ENCODE measurements around the gene ILDR2.

Gene ILDR2

GRCh38 chr1:166948856-166949350 lies 26.4 kb downstream of the ILDR2 start:
- Mint-ChIP-seq H3K27me3 (peaks cover 11% of the 10 kb centered on the region), H3K4me3 (no peak overlapping the region), H3K36me3 (no peaks in the 10 kb centered on the region), H3K4me1 (peaks cover 32% of the 10 kb centered on the region), H3K27ac (no peak overlapping the region), H3K9me3 (no peaks in the 10 kb centered on the region)

- H3K27me3 Mint-ChIP-seq = peaks cover 11% of the 10 kb centered on the region
- H3K4me1 Mint-ChIP-seq = peaks cover 37% of the 10 kb centered on the region
Observed at GRCh38 chr1:166947398-166948043, 27.8 kb downstream of the ILDR2 start.

GRCh38 chr1:166944186-166944967 lies 31.0 kb downstream of the ILDR2 start:
- Mint-ChIP-seq H3K27me3 (peaks cover 11% of the 10 kb centered on the region), H3K9me3 (no peaks in the 10 kb centered on the region), H3K36me3 (no peaks in the 10 kb centered on the region), H3K27ac (no peak overlapping the region), H3K4me1 (peaks cover 37% of the 10 kb centered on the region), H3K4me3 (no peak overlapping the region)

More at GRCh38 chr1:166947398-166948043, 27.8 kb downstream of the ILDR2 start:
- H3K9me3 Mint-ChIP-seq = no peaks in the 10 kb centered on the region
- H3K27ac Mint-ChIP-seq = no peak overlapping the region
- H3K4me3 Mint-ChIP-seq = no peak overlapping the region
- H3K36me3 Mint-ChIP-seq = no peaks in the 10 kb centered on the region

- Mint-ChIP-seq H3K9me3 (no peaks in the 10 kb centered on the region), H3K27ac (no peak overlapping the region), H3K36me3 (no peaks in the 10 kb centered on the region), H3K27me3 (no peaks in the 10 kb centered on the region), H3K4me3 (no peak overlapping the region), H3K4me1 (peaks cover 15% of the 10 kb centered on the region)
Observed at GRCh38 chr1:166939741-166940375, 35.5 kb downstream of the ILDR2 start.

GRCh38 chr1:166937962-166938361 lies 37.4 kb downstream of the ILDR2 start:
- Mint-ChIP-seq H3K9me3 (no peaks in the 10 kb centered on the region), H3K27ac (no peak overlapping the region), H3K4me1 (peaks cover 3% of the 10 kb centered on the region), H3K4me3 (no peak overlapping the region), H3K27me3 (no peaks in the 10 kb centered on the region), H3K36me3 (no peaks in the 10 kb centered on the region)

- no peaks in the 10 kb centered on the region for H3K4me1 Mint-ChIP-seq
- H3K27me3 Mint-ChIP-seq = no peaks in the 10 kb centered on the region
Observed at GRCh38 chr1:166937329-166937728, 38.0 kb downstream of the ILDR2 start.

DNA sequence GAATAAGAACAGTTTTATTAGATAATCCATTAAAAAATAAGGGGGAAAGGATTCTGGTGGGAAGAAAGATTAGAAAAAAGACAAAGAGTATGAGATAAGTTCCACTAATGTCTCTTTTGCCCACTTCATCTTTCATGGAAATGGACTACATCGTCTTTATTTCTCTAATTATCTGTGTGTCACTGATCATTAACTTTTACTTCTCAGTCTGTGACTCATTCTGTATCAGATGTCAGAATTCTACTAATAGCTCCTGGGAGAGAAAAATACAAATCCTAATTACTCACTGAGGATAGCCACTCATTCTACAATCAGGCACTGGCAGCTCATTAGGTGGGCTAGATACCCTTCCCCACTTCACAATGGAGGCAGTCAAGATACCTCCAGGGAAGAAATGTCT lies 41.7 kb downstream of the ILDR2 start:
- no peak overlapping the region for H3K4me3 Mint-ChIP-seq
- no peak overlapping the region for H3K27ac Mint-ChIP-seq
- H3K9me3 Mint-ChIP-seq = no peaks in the 10 kb centered on the region
- no peaks in the 10 kb centered on the region for H3K36me3 Mint-ChIP-seq
- H3K27me3 Mint-ChIP-seq = no peaks in the 10 kb centered on the region
- H3K4me1 Mint-ChIP-seq = no peaks in the 10 kb centered on the region

More at GRCh38 chr1:166937329-166937728, 38.0 kb downstream of the ILDR2 start:
- Mint-ChIP-seq H3K4me3 (no peak overlapping the region), H3K9me3 (no peaks in the 10 kb centered on the region), H3K36me3 (no peaks in the 10 kb centered on the region), H3K27ac (no peak overlapping the region)

GRCh38 chr1:166933140-166933539 lies 42.2 kb downstream of the ILDR2 start:
- Mint-ChIP-seq H3K36me3 (no peaks in the 10 kb centered on the region), H3K27ac (no peak overlapping the region), H3K4me3 (no peak overlapping the region), H3K4me1 (no peaks in the 10 kb centered on the region), H3K9me3 (no peaks in the 10 kb centered on the region), H3K27me3 (no peaks in the 10 kb centered on the region)

DNA sequence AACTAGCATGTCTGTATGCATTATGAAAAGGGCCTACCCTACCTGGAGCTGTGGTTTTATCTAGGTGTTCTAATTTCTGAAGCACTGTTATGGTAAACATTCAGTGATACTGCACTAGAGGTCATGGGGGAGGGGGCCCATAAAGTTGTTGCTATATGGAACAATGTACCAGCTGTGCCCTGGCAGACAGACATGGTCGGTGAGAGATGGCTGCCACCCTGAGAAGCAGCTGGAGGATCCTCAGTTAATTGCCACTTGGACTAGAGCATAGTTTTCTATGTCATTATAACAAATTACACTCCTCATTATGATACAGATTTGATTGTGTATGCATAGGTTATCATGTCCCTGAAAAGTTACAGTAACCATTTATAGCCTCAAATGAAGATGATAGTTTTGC lies 45.4 kb downstream of the ILDR2 start:
- no peak overlapping the region for H3K4me3 Mint-ChIP-seq
- H3K27me3 Mint-ChIP-seq = no peaks in the 10 kb centered on the region
- H3K27ac Mint-ChIP-seq = no peak overlapping the region
- H3K9me3 Mint-ChIP-seq = no peaks in the 10 kb centered on the region
- no peaks in the 10 kb centered on the region for H3K4me1 Mint-ChIP-seq
- H3K36me3 Mint-ChIP-seq = no peaks in the 10 kb centered on the region

DNA sequence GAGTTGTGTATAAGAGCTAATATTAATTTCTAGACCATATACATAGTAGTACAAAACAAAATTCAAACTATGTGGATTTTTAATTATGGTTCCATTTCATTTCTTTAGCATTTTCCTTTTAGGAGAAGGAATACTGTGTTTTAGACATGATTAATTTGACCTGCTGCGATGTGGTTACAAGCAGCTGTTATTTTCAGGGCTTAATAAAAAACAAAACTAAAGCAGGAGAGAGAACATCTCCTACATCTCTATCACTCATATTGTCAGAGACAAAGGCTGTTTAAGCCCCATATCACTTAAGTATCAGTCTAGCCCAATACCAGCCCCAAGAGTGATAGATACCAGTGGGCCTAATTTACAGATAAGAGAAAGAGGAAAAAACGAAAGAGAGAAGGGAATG lies 47.6 kb downstream of the ILDR2 start:
- Mint-ChIP-seq H3K27me3 (peaks cover under 1% of the 10 kb centered on the region), H3K9me3 (no peaks in the 10 kb centered on the region), H3K36me3 (no peaks in the 10 kb centered on the region), H3K4me3 (no peak overlapping the region), H3K27ac (no peak overlapping the region), H3K4me1 (no peaks in the 10 kb centered on the region)

DNA sequence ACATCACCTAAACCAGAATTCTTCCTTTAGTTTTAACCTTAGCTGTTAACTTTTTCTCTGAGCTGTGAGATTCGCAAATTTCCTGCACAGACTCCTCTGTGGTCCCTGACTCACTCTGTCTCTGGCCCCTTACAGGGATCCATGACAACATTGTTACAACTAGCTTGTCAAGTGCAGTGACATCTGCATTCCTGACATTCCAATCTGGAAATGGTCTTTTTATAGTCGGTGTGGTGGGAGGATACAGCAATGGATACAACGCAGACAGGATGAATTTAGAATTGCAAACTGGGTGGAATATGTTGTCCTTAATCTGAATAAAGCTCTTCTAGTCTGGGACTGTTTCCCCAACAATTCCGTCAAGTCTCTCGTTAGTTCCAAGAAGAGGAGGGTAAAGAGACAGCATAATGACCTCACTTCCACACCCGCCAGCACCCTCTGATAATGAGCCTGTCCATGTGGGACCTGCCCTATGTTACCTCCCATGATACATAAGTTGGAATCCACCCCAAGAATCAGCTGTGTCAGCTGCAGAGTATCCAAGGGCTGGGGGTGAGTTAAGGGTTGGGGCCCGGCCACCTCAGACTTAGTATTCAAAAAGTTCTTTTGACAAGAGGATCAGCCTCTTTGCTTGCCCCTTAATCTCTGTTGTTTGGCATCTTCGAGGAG lies 49.4 kb downstream of the ILDR2 start:
- H3K36me3 Mint-ChIP-seq = no peaks in the 10 kb centered on the region
- peaks cover 11% of the 10 kb centered on the region for H3K27me3 Mint-ChIP-seq
- no peaks in the 10 kb centered on the region for H3K4me1 Mint-ChIP-seq
- H3K27ac Mint-ChIP-seq = no peak overlapping the region
- no peaks in the 10 kb centered on the region for H3K9me3 Mint-ChIP-seq
- no peak overlapping the region for H3K4me3 Mint-ChIP-seq

GRCh38 chr1:166924823-166925541 lies 50.4 kb downstream of the ILDR2 start:
- Mint-ChIP-seq H3K4me1 (no peaks in the 10 kb centered on the region), H3K27me3 (peaks cover 14% of the 10 kb centered on the region), H3K36me3 (no peaks in the 10 kb centered on the region), H3K27ac (no peak overlapping the region), H3K4me3 (no peak overlapping the region), H3K9me3 (no peaks in the 10 kb centered on the region)

DNA sequence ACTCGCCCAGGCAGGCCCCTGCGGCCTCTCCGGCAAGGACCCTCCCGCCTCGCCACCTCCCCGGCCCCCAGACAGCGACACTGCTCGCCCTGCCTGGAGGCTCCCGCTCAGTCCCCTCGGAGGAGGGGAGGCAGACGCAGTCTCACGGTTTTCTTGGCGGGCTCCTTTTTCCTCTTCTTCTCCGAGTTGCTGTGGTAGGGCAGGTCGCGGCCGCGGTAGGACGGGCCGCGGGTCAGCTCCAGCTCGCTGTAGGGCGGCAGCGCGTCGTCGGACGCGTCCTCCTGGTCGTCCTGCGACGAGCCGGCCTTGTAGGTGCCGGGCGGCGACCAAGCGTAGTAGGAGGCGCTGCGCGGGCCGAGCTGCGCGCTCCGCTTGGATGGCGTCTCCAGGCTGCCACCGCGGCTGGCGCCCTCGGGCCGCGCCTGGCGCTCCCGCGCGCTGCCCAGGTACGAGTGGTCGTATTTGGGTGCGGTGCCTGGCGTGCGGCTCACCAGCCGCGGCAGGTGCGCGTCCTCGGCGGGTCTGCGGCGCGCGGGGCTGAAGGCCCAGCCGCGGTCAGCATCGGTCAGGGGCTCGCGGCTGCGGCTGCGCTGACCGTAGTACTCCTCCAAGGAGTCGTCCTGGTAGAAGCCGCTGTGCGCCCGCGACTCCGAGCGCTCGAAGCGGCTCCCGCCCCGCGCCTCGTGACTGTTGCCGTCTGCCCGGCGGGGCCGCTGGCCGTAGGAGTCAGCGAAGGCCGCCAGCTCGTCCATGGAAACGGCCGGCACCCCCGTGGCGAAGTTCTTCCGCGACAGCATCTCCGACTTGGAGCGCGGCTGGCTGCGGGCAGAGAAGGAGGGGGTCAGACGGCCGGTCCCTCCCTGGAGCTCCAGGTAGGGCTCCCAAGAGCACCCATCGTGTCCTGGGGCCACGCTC lies 54.5 kb downstream of the ILDR2 start:
- Mint-ChIP-seq H3K36me3 (no peaks in the 10 kb centered on the region), H3K4me3 (peak overlapping the region; percentile 67), H3K4me1 (no peaks in the 10 kb centered on the region), H3K9me3 (no peaks in the 10 kb centered on the region), H3K27me3 (peaks cover 22% of the 10 kb centered on the region), H3K27ac (no peak overlapping the region)

DNA sequence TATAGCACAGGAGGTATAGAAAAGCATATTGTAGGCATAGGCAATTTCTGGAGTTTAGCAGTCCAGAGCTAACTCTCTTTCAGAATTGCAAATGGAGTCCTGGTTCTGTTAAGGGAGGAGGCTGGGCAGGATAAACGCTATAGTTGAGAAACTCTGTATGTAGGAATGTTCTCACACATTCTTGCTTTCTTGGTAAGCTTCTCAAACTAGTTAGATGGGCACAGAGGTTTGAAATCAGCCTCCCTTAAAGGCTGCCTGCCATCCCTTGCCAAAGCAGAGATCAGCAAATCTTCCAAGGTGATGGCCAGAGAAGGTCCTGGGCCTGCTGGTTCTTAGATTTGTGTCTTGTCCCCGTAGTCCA lies 56.4 kb downstream of the ILDR2 start:
- no peaks in the 10 kb centered on the region for H3K4me1 Mint-ChIP-seq
- no peaks in the 10 kb centered on the region for H3K9me3 Mint-ChIP-seq
- no peaks in the 10 kb centered on the region for H3K36me3 Mint-ChIP-seq
- H3K4me3 Mint-ChIP-seq = no peak overlapping the region
- no peak overlapping the region for H3K27ac Mint-ChIP-seq
- H3K27me3 Mint-ChIP-seq = peaks cover 22% of the 10 kb centered on the region

Measured in activated naive CD4-positive, alpha-beta T cell treated with anti-CD3 and anti-CD28 coated beads, Interleukin-2, amount 50 U/mL, for 24 hours (primary cell).